ENCODE measurements around the gene TMEM207. TPM values are rescaled to one million over a fixed set of nuclear protein-coding genes. Genes with fewer than 3 reads are reported as not detected.

The TMEM207 gene
- total and polyA plus RNA-seq, 2 of the 13 experiments (the other 11 are each of a cell fraction or from before 2014, with no cell fraction given), result not detected

- TF ChIP-seq ZNF800 (CRISPR knock-in tag; IDR thresholded peaks at IDR 0.05) (no peak), REPIN1 (CRISPR knock-in tag; IDR thresholded peaks at IDR 0.05; ENCODE audit: borderline replicate concordance, low read depth) (peak; percentile 52; the same call in 1 of the 2 replicates), TERF1 (CRISPR knock-in tag; IDR thresholded peaks at IDR 0.05) (no peak), ZKSCAN8 (CRISPR knock-in tag; IDR thresholded peaks at IDR 0.05; ENCODE audit: borderline replicate concordance) (peak; percentile 59; the same call in 1 of the 2 replicates), CCDC6 (CRISPR knock-in tag; IDR thresholded peaks at IDR 0.05) (no peak), PBX2 (CRISPR knock-in tag; IDR thresholded peaks at IDR 0.05) (peak; percentile 56; the same call in 1 of the 2 replicates), PRPF4 (IDR thresholded peaks at IDR 0.05; ENCODE audit: low read depth, low read length, poor library complexity, severe bottlenecking) (no peak), ZNF598 (CRISPR knock-in tag; IDR thresholded peaks at IDR 0.05; ENCODE audit: borderline replicate concordance) (no peak), STAG1 (CRISPR knock-in tag; IDR thresholded peaks at IDR 0.05) (peak; percentile 90), LRRFIP1 (CRISPR knock-in tag; conservative IDR thresholded peaks at IDR 0.05) (no peak), BCL6 (CRISPR knock-in tag; IDR thresholded peaks at IDR 0.05) (peak; percentile 17; the same call in 1 of the 2 replicates), SMC3 (IDR thresholded peaks at IDR 0.05; ENCODE audit: low read length) (peak; percentile 85; the same call in 1 of the 2 replicates), REST (IDR thresholded peaks at IDR 0.05; ENCODE audit: borderline replicate concordance in 1 of 2, low read depth in 1 of 2, low read length in 2 of 2) (no peak), FOXA3 (CRISPR knock-in tag; IDR thresholded peaks at IDR 0.05) (peak; percentile 22; the same call in 1 of the 2 replicates), ZNF562 (CRISPR knock-in tag; IDR thresholded peaks at IDR 0.05; ENCODE audit: borderline replicate concordance) (no peak), FOSL2 (CRISPR knock-in tag; IDR thresholded peaks at IDR 0.05) (0 out of 2 replicates have a peak, but pooled peaks have one; percentile 16), ZNF850 (CRISPR knock-in tag; conservative IDR thresholded peaks at IDR 0.05) (no peak), GABPA (IDR thresholded peaks at IDR 0.05; ENCODE audit: low read depth, low read length) (no peak), GABPA (CRISPR knock-in tag; IDR thresholded peaks at IDR 0.05; ENCODE audit: low read depth) (no peak), ARID2 (CRISPR knock-in tag; IDR thresholded peaks at IDR 0.05; ENCODE audit: borderline replicate concordance) (no peak)
Measured at GRCh38 chr3:190384309-190384756, 65.4 kb downstream of the TMEM207 start (continued).
